Left kidney (tissue), 2 donors: ENCODE results near the gene SKA2. TPM values are rescaled to one million over a fixed set of nuclear protein-coding genes. Genes with fewer than 3 reads are reported as not detected.
"Not testable (repeated sequence)": the region's sequence is repeated elsewhere in the genome, so short reads cannot be mapped to it uniquely, and the experiment has no call there.

ENCODE experiments used
- DNase-seq: peaks from one replicate; pipeline ENCODE4 v3.0.0-alpha.2; 2013
- polyA plus RNA-seq: library from polyadenylated mRNA; unstranded; fragments of 120-200 nt; gene quantifications from one replicate; pipeline ENCODE4 v1.2.1, GENCODE V29; 2013; ENCODE audit not compliant: insufficient read length

Gene SKA2
- polyA plus RNA-seq, 1 donor, result 91.7 TPM

- DNase-seq, result peak; percentile 97
Measured at GRCh38 chr17:59106463-59107305, 48.3 kb downstream of the SKA2 start, which contains the start of gene TRIM37. Gene TRIM37 (minus strand): TSS chr17:59106880. CDS start chr17:59106461, 419 bp downstream.

GRCh38 chr17:59105852-59106462 is 49.0 kb downstream of the SKA2 start:
- DNase-seq, result no peak

- DNase-seq, result no peak
Measured at GRCh38 chr17:59101178-59101577, 53.8 kb downstream of the SKA2 start.

- DNase-seq, result no peak
Measured at GRCh38 chr17:59097876-59098275, 57.1 kb downstream of the SKA2 start.

GRCh38 chr17:59094861-59095530 is 60.0 kb downstream of the SKA2 start:
- DNase-seq, result peak; percentile 6

- peak; percentile 60 for DNase-seq
Measured at GRCh38 chr17:59093702-59094231, 61.2 kb downstream of the SKA2 start.

- DNase-seq, result peak; percentile 7
Measured at GRCh38 chr17:59093145-59093701, 61.8 kb downstream of the SKA2 start.

- DNase-seq, result not testable (repeated sequence)
Measured at GRCh38 chr17:59090593-59090992, 64.4 kb downstream of the SKA2 start.

- no peak for DNase-seq
Measured at GRCh38 chr17:59084154-59084553, 70.8 kb downstream of the SKA2 start.

- DNase-seq, result no peak
Measured at GRCh38 chr17:59074494-59074893, 80.5 kb downstream of the SKA2 start.

GRCh38 chr17:59073972-59074371 is 81.0 kb downstream of the SKA2 start:
- no peak for DNase-seq

- DNase-seq, result no peak
Measured at GRCh38 chr17:59069856-59070255, 85.1 kb downstream of the SKA2 start.

GRCh38 chr17:59067756-59068155 is 87.2 kb downstream of the SKA2 start:
- no peak for DNase-seq

GRCh38 chr17:59067340-59067739 is 87.6 kb downstream of the SKA2 start:
- no peak for DNase-seq

GRCh38 chr17:59062509-59062908 is 92.5 kb downstream of the SKA2 start:
- no peak for DNase-seq

Other genes starting within 250 kb of the SKA2 start
- 30.9 TPM for gene TRIM37, start 48.3 kb downstream of the SKA2 start, polyA plus RNA-seq
- gene PRR11, start 560 bp upstream of the SKA2 start, polyA plus RNA-seq, result 27.9 TPM
- 25.3 TPM for gene SMG8, start 54.8 kb upstream of the SKA2 start, polyA plus RNA-seq
- gene GDPD1, start 65.3 kb upstream of the SKA2 start, polyA plus RNA-seq, result 12.5 TPM
- gene YPEL2, start 176.5 kb upstream of the SKA2 start, polyA plus RNA-seq, result 36.1 TPM